SW480 (cell line): ENCODE measurements around the gene SPOPL.
A peak's percentile ranks its signal among the peaks of the same experiment; 100 is the strongest.
"Not testable (repeated sequence)": the region's sequence is repeated elsewhere in the genome, so short reads cannot be mapped to it uniquely, and the experiment has no call there.

Source experiments
- DNase-seq: peaks from one replicate; pipeline ENCODE4 v3.0.0-alpha.2; 2016; ENCODE audit warnings: low spot score

SPOPL gene

GRCh38 chr2:138501425-138502254 lies at the start of gene SPOPL:
Gene SPOPL, plus strand, starts transcription at chr2:138501770. Its CDS starts 48,447 bp downstream, at chr2:138550217.
- DNase-seq, result peak; percentile 85

GRCh38 chr2:138452324-138452723 lies 49.2 kb upstream of the SPOPL start:
- no peak for DNase-seq

DNA sequence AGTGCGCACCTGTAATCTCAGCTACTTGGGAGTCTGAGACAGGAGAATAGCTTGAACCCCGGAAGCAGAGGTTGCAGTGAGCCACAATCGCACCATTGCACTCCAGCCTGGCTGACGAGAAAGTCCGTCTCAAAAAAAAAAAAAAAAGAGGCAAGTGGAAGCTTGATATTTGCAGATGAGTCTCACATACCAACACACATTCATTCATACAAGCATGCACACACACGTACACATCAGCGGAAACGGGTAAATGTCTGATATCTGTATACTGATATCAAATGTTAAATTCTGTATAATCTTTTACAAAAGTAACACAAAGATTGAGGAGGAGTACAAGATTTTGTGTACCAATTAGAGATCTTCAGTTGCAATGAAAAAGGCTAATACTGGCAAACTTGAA lies 47.8 kb upstream of the SPOPL start:
- DNase-seq, result no peak

- no peak for DNase-seq
Observed at GRCh38 chr2:138454761-138455160, 46.8 kb upstream of the SPOPL start.

DNA sequence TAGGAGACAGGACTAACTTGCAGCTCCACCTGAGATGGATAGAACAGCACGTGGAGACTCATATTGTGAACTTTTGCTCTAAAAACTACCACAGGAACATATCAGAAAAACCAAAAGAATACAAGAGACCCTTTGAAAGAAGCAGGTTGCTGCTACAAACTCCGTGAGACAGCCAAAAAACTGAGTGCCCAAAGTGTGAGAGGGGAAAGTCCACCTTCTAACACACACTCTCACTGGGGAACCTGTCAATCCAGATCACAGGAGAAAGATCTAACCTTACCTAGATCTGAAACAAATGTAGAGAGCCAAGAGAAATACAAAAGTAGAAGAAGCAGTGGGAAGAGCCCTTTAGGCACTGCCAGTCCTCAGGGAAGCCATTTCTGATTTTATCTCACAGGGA lies 46.3 kb upstream of the SPOPL start:
- DNase-seq, result no peak

GRCh38 chr2:138455691-138456090 lies 45.9 kb upstream of the SPOPL start:
- no peak for DNase-seq

DNA sequence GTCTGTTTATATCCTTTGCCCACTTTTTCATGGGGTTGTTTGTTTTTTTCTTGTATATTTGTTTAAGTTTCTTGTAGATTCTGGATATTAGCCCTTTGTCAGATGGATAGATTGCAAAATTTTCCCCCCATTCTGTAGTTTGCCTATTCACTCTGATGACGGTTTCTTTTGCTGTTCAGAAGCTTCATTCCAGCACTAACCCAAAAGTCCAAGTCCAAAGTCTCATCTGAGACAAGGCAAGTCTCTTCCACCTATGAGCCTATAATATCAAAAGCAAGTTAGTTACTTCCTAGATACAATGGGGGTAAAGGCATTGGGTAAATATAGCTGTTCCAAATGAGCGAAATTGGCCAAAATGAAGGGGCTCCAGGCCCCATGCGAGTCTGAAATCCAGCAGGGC lies 38.9 kb upstream of the SPOPL start:
- not testable (repeated sequence) for DNase-seq

DNA sequence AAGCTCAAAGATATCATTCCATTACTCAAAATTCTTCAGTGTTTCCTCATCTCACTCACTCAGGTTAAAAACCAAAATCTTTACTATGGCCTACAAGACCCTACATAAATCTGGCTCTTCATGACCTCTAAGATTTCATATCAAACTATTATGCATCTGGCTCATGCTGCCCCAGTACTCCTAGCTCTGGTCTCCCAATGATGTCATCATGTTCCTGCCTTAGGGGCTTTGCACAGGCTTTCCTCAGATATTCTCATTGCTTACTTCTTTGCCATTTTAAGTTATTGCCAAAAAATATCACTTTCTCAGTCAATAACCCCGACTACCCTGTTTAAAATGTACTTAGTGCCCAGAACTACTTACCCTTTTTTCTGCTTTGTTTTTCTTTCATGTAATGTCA lies 33.0 kb upstream of the SPOPL start:
- DNase-seq, result no peak

DNA sequence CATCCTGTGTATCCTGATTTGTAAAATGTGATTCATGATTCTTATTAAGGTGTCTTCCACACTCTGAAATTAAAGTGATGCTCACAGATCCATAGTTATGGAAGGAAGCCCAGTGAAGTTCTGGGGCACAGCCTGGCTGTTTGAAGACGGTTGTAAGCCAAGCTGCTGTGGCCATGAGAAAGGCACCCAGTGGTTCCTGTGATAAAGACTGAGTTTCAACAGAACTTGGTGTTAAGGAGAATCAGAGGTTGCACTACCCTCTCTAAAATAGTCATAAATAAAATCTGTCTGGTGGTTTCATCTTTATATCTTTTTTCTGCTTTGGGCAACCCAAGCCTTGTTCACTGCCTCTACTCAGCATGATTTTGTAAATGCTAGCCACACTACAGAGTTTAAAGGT lies 32.2 kb upstream of the SPOPL start:
- DNase-seq, result no peak

DNA sequence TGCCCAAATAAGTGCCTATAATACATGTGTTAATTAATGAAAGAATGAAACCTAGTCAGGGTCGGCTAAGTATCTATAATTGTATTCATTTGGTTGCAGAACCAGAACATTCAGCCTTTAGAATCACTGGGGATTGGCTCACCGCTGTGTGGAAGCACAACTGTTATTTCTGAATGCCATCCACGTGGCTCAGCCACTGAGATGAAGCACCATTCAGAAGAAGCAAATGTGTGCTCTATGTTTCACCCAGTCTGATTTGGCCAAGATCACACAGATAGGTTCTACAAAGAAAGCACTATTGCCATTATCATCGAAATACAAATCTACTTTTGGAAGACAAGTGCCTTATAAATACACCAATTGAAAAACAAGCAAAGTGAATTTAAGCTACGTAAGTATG lies 30.6 kb upstream of the SPOPL start:
- no peak for DNase-seq

GRCh38 chr2:138474100-138474825 lies 27.3 kb upstream of the SPOPL start:
- DNase-seq, result no peak

- DNase-seq, result no peak
Observed at GRCh38 chr2:138475277-138475776, 26.2 kb upstream of the SPOPL start.

- no peak for DNase-seq
Observed at GRCh38 chr2:138476186-138476585, 25.4 kb upstream of the SPOPL start.

DNA sequence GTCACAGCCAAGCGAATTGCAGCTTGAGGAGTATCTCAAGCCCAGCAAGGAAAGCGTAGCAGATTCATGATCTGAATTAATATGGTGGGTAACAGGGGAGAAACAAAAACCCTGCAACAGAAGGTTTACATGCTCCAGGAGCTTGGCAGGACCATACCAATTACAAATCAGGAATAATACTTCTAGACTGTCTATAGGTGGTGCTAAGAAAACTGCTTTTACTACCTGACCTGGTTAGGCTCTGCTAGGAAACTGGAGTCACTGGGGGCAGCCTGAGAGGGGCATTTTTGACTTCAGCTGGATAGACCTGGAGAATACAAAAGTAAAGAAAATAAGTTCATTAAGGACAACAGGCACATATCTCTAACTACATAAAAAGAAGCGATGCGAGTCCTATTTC lies 24.6 kb upstream of the SPOPL start:
- no peak for DNase-seq

DNA sequence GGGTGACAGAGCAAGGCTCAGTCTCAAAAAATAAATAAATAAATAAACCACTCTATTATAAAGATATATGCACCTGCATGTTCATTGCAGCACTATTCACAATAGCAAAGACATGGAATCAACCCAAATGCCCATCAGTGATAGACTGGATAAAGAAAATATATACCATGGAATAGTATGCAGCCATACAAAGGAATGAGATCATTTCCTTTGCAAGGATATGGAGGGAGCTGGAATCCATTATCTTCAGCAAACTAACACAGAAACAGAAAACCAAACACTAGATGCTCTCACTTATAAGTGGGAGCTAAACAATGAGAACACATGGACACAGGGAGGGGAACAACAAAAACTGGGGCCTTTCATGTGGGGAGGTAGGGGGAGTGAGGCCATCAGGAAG lies 18.8 kb upstream of the SPOPL start:
- not testable (repeated sequence) for DNase-seq

GRCh38 chr2:138485019-138485418 lies 16.6 kb upstream of the SPOPL start:
- DNase-seq, result no peak

GRCh38 chr2:138486363-138487198 lies 15.0 kb upstream of the SPOPL start:
- no peak for DNase-seq

- no peak for DNase-seq
Observed at GRCh38 chr2:138490673-138491494, 10.7 kb upstream of the SPOPL start.

GRCh38 chr2:138491495-138491862 lies 10.1 kb upstream of the SPOPL start:
- no peak for DNase-seq

GRCh38 chr2:138492160-138492559 lies 9.4 kb upstream of the SPOPL start:
- no peak for DNase-seq

GRCh38 chr2:138493334-138493733 lies 8.2 kb upstream of the SPOPL start:
- no peak for DNase-seq
